ENCODE measurements around the gene DTX1. TPM values are rescaled to one million over a fixed set of nuclear protein-coding genes. Genes with fewer than 3 reads are reported as not detected.

The DTX1 gene
- total RNA-seq, 1 donor from 2014 or later, result 62.8 TPM

DNA sequence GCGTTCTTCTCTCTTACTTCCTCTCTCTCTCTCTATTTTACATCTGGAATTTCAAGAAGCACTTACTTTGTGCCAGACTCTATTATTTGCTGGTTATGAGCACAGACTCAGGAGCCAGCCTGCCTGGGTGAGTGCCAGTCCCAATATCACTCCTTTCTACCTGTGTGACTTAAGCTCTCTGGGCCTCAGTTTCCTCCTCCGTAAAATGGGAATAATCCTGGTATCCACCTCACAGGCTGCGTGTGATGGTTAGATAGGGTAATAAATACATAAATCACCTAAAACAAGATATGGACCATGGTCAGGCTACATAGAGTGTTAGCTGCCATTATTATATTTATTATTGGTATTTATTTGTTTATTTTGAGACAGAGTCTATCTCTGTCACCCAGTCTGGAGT lies 54.7 kb downstream of the DTX1 start:
- H3K36me3 Mint-ChIP-seq (ENCODE audit: low read depth, unreplicated experiment), result no peaks in the 10 kb centered on the region
- no peaks in the 10 kb centered on the region for H3K9me3 Mint-ChIP-seq (ENCODE audit: unreplicated experiment)
- no peak overlapping the region for H3K27ac Mint-ChIP-seq (ENCODE audit: unreplicated experiment)
- DNase-seq (ENCODE audit: low spot score), result no peak
- TF ChIP-seq, protein P1, sequence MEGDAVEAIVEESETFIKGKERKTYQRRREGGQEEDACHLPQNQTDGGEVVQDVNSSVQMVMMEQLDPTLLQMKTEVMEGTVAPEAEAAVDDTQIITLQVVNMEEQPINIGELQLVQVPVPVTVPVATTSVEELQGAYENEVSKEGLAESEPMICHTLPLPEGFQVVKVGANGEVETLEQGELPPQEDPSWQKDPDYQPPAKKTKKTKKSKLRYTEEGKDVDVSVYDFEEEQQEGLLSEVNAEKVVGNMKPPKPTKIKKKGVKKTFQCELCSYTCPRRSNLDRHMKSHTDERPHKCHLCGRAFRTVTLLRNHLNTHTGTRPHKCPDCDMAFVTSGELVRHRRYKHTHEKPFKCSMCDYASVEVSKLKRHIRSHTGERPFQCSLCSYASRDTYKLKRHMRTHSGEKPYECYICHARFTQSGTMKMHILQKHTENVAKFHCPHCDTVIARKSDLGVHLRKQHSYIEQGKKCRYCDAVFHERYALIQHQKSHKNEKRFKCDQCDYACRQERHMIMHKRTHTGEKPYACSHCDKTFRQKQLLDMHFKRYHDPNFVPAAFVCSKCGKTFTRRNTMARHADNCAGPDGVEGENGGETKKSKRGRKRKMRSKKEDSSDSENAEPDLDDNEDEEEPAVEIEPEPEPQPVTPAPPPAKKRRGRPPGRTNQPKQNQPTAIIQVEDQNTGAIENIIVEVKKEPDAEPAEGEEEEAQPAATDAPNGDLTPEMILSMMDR (IDR thresholded peaks at IDR 0.05; ENCODE audit: unreplicated experiment), result no peak
- peaks cover 3% of the 10 kb centered on the region for H3K27me3 Mint-ChIP-seq (ENCODE audit: unreplicated experiment)
- H3K4me1 Mint-ChIP-seq (ENCODE audit: unreplicated experiment), result peaks cover 6% of the 10 kb centered on the region
- H3K4me3 Mint-ChIP-seq (ENCODE audit: unreplicated experiment), result no peak overlapping the region

GRCh38 chr12:113112043-113112899 lies 55.7 kb downstream of the DTX1 start:
- no peaks in the 10 kb centered on the region for H3K4me1 Mint-ChIP-seq (ENCODE audit: unreplicated experiment)
- H3K9me3 Mint-ChIP-seq (ENCODE audit: unreplicated experiment), result no peaks in the 10 kb centered on the region
- DNase-seq (ENCODE audit: low spot score), result no peak
- H3K4me3 Mint-ChIP-seq (ENCODE audit: unreplicated experiment), result no peak overlapping the region
- no peak overlapping the region for H3K27ac Mint-ChIP-seq (ENCODE audit: unreplicated experiment)
- peaks cover 1% of the 10 kb centered on the region for H3K27me3 Mint-ChIP-seq (ENCODE audit: unreplicated experiment)
- TF ChIP-seq, protein P1 (IDR thresholded peaks at IDR 0.05; ENCODE audit: unreplicated experiment), result no peak
- H3K36me3 Mint-ChIP-seq (ENCODE audit: low read depth, unreplicated experiment), result no peaks in the 10 kb centered on the region

GRCh38 chr12:113113397-113113796 lies 56.9 kb downstream of the DTX1 start:
- Mint-ChIP-seq H3K27ac (ENCODE audit: unreplicated experiment) (no peak overlapping the region), H3K27me3 (ENCODE audit: unreplicated experiment) (peaks cover 1% of the 10 kb centered on the region), H3K4me1 (ENCODE audit: unreplicated experiment) (no peaks in the 10 kb centered on the region), H3K36me3 (ENCODE audit: low read depth, unreplicated experiment) (no peaks in the 10 kb centered on the region), H3K4me3 (ENCODE audit: unreplicated experiment) (no peak overlapping the region), H3K9me3 (ENCODE audit: unreplicated experiment) (no peaks in the 10 kb centered on the region)
- DNase-seq (ENCODE audit: low spot score), result no peak
- TF ChIP-seq, protein P1 (IDR thresholded peaks at IDR 0.05; ENCODE audit: unreplicated experiment), result no peak

- no peaks in the 10 kb centered on the region for H3K36me3 Mint-ChIP-seq (ENCODE audit: low read depth, unreplicated experiment)
- no peak for DNase-seq (ENCODE audit: low spot score)
- peaks cover 1% of the 10 kb centered on the region for H3K27me3 Mint-ChIP-seq (ENCODE audit: unreplicated experiment)
- no peak overlapping the region for H3K4me3 Mint-ChIP-seq (ENCODE audit: unreplicated experiment)
- TF ChIP-seq, protein P1 (IDR thresholded peaks at IDR 0.05; ENCODE audit: unreplicated experiment), result no peak
- H3K4me1 Mint-ChIP-seq (ENCODE audit: unreplicated experiment), result no peaks in the 10 kb centered on the region
- no peak overlapping the region for H3K27ac Mint-ChIP-seq (ENCODE audit: unreplicated experiment)
- H3K9me3 Mint-ChIP-seq (ENCODE audit: unreplicated experiment), result no peaks in the 10 kb centered on the region
Observed at GRCh38 chr12:113114447-113115178, 58.1 kb downstream of the DTX1 start.
